DMS 273 (cell line): ENCODE data around the gene TRMT61A.
"Not testable (repeated sequence)": the region's sequence is repeated elsewhere in the genome, so short reads cannot be mapped to it uniquely, and the experiment has no call there.

Source experiments
- DNase-seq: peaks from one replicate; lab custom pipeline; 2025; ENCODE audit not compliant: unreplicated experiment; lab: John Stamatoyannopoulos, UW

Gene TRMT61A

DNA sequence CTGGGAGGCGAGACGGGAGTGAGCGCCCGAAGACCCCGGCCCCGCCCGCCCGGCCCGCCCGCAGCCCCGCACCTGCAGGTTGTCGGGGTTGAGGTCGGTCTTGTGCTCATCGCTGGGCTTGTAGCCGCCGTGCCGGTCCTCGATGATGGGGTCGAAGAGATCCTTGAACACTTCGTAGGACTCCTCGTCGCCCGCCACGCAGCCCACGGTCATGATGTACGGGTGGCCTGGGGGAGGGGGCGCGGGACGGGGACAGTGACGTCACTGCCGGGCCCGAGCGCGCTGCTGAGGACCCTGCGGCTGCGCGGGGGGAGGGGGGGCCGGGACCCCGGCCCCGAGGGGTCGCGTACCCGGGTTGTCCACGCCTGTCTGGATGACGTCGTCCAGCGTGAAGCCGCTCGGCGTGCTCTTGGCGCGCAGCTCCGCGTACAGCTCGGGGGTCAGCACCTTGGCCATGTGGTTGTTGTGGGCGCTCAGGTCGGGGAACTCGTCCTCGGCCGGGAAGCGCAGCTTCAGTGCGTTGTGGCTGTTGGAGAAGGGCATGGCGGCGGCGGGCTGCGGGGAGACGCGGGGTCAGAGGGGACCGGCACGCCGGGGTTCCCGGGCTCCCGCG is 6.9 kb upstream of the TRMT61A start:
- peak; percentile 73 for DNase-seq

DNA sequence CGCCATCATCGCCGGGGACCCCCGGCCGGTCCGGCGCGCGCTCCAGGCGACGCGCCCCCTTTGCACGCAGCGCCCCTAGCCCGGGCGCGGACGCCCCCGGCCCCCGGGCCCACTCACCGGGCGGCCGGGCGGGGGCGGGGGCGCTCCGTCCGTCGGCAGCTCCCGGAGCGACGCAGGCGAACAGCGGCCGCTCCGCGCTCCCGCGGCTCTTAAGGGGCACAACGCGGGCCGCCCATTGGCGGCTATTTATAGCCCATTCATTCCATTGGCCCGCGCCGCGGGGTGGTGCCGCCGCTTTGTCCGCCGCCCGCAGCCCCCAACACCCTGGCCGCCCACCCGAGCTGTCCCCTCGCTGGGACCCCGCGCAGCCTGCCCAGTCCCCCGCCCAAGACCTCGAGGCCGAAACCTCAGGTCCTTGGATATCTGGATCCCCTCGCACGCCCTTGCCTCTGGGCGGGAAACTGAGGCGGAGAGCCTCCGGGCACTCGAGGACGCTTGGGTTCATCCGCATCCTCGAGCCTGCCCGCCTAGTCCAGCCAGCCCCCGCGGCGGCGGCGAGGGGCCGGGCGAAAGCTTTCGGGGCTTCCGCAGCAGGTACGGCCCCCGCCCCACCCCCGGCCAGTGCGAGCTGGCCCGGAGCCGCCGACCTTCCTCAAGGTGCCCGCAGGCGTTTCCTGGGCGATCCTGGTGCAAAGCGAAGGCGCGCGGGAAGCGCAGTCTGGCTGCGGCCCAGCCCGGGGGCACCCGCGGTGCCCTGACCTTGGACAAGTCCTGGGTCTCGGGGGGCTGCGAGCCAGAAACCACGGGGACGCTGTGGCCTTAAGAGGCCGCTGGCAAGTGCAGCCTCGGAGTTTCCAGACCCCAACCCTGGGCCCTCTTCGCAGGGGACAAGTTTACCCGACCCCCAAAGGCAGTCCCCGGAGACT is 6.1 kb upstream of the TRMT61A start, which contains the start of gene CKB:
Gene CKB, minus strand, starts transcription at position 182 of the 926 bp plus-strand sequence. CDS start 337 bp downstream, outside the sequence.
- peak; percentile 94 for DNase-seq

DNA sequence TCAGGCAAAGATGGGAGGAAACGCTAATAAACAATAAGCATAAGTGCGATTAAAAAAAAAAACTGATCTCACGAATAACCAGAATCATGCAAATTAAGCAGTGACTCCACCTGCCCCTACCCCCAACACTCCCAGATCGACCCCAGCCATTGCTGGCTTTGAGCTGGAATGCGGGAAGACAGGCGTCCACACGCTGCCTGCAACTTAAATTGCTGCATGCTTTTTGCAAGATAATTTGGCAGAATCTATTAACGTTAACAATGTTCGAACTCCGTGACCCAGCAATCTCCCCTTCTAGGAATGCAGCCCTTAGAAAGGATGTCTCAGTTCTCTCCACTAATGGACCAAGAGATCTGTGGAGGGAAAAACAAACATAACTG is 5.4 kb upstream of the TRMT61A start:
- no peak for DNase-seq

DNA sequence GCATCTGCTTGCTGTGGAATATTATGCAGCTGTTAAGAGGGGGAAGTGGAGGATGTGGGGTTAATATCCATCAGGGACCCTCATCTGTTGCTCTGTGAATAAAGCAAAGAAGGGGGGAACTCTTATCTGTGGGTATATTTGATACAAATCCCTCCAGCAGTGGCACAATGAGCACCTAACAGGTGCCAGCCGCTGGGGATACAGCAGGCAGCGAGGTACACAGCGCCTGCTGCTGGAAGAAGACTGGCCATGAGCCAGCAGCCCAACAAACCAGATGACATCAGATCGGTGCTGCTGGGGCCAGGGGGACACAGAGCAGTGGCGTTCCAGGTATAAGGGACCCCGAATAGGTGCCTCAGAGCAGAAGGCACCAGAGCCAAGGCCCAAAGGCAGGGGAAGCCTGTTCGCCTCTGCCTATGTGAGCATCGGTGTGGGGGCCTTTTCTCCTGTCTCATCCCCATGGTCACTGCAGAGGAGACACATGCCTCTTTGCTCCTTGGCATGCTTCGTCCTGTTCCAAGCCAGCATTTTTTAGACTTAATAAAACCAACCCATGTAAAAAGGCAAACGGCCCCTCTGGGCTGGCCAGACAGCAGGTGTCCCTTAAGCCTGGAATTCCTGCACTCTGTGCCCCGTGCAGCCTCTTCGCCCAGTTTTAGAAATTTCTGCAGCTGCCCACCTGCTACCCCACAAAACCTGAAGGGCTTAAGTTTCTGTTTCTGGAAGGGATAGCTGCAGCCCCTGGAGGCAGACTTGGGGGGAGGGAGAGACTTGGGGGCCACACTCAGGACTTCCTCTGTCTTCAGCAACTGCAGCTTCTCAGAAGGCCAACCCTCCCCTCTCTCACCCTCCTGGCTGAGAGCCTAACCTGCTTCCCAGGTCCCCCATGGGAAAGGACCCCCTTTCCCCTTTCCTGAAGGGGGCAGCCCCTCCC is 4.7 kb upstream of the TRMT61A start:
- DNase-seq, result peak; percentile 32

DNA sequence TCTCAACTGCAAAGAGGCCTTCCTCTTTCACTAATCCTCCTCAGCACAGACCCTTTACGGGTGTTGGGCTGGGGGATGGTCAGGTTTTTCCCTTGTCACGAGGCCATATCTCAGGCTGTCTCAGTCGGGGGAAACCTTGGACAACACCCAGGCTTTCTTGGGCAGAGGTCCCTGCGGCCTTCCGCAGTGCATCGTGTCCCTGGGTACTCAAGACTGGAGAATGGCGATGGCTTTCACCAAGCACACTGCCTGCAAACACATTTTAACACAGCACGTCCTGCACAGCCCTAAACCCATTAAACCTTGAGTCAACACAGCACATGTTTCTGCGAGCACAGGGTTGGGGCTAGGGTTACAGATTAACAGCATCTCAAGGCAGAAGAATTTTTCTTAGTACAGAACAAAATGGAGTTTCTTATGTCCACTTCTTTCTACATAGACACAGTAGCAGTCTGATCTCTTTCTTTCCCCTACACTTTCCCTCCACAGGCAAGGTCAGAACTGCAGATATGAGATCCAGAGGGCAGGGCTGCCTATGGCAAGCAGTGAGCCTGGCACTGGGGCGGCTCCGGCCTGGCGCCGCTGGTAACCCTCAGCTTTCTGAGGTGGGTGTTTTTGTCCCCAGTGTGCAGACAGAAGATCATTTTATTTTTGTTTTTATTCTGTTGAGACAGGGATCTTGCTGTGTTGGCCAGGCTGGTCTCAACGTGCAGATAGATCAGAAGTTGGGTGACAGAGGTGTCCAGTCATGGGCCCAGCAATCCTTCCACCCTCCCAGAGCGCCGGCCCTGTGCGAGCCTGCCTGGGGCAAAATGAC is 3.4 kb upstream of the TRMT61A start:
- DNase-seq, result not testable (repeated sequence)

DNA sequence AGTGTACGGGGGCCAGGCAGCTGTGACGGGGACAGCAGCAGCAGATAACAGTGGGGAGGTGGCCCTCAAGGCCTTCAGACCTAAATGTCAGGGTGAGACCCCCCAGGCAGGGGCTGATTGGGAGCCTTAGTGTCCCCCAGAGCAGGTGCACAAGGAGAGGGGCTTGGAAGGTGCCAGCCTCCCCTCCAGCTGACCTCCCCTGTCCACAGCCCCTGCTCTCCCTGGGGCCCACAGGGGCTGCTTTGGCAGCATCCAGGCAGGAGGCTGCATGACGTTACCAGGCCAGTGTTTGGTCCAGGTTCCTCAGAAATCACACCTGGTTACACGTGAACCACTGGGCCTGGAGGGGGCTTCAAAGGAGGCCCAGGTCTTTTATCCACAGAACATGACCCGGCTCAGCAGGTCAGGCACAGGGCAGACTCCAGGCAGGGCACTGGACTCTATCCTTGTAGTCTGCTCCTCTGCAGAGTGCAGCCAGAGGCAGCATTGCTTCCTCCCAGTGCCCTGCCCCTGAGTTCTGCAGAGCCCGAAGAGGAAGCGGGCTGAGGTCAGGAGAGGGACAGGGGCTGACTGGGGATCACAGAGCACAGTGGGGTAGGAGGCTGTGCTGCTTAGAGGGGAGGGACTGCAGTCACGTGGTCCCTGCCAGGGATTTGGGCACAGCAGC is 2.6 kb upstream of the TRMT61A start:
- no peak for DNase-seq

DNA sequence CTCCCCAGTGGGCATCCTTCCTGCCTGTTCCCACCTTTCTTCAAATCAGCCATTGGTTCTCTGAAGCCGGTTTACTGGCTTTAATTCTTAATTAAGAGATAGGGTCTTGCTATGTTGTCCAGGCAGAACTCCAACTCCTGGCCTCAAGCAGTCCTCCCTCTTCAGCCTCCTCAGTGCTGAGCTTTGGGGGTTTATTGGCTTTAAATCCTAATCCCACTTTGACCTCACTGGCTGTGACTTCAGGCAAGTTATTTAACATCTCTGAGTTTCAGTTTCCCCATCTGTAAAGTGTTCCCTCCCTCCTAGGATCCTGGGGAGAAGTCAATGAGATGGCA is 2.1 kb upstream of the TRMT61A start:
- no peak for DNase-seq

DNA sequence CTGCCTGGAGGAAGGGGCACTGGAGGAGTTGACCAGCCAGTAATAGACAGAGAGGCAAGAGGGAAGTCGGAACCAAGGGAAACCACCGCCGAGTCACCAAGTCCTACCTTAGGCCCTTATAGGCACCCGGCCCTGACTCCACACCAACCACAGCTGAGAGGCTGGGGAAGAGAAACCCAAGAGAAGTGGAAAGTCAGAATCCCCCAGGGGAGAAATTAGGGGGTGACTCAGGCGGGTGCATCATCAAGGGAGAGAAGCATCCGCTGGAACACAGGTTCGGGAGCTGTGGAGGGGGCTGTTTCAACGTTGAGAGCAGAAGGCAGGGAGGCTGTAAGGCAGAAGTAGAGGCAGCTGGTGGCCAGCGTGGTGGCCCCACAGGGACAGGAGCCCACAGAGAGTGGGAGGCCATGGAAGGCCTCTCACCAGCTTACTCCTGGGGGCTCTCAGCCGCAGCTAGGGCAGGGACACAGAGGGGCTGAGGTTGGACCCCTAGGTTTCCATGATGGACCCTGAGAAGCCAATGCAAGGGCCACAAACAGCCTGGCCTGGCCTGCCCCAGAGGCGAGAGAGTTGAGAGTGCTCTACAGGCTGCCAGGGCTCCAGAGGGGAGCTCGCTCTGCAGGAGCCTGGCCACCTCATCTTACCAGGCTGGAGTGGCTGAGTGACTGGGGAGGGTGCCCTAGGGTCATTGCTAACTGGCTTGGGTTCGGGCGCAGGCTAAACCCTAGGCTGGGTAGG is 1.4 kb upstream of the TRMT61A start:
- DNase-seq, result peak; percentile 57

DNA sequence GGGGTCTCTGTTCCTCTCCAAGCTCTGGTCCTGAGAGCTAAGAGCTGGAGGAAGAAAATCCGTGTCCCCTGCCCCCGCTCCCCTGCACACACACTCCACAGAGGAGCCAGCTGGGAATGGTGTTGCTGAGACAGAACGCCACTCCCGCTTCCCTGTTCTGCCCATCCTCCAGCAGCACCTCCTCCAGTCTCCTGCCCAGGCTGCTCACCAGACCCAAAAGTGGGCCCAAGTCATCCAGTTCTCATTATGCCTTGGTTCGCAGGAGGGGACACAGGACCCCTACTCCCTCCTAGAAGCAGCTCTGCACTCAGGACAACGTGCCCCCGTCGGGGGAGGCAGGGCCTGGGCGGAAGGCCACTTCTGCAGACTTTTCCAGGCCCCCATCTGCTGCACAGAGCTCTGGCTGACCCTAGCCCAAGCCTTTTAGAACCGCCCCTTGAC is 830 bp upstream of the TRMT61A start:
- peak; percentile 77 for DNase-seq

DNA sequence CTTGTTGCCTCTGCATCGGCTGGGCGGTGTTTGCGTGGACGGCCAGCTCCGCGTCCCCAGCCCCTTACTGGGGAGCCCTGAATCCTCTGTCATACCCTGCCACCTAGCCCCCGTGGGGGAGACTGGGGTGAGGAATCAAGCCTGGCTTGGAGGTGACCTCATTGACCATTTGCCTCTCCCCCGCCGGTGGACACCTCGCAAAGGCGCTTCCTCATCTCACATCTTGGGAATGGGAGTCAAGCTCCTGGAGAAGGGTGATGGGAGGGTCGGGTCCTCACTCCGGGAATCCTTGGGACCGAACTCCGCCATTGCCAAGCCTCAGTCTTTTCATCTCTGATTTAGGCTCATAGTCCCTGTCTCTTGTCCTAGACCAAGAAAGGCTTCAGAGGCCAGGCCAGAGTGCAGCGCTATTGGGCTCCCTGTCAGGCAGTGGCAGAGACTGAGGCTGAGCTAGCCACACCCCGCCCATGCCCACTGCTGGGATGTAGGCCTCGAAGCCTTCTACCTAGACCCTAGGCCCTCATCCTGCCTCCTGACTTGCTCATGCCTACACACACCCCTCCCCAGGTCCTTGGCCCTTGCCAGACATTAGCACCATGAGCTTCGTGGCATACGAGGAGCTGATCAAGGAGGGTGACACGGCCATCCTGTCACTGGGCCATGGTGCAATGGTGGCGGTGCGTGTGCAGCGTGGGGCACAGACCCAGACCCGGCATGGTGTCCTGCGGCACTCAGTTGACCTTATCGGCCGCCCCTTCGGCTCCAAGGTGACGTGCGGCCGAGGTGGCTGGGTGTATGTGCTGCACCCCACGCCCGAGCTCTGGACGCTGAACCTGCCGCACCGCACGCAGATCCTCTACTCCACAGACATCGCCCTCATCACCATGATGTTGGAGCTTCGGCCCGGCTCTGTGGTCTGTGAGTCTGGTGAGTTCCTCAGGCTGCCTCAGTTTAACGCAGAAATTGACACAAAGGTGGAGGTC is 678 bp downstream of the TRMT61A start:
- no peak for DNase-seq

DNA sequence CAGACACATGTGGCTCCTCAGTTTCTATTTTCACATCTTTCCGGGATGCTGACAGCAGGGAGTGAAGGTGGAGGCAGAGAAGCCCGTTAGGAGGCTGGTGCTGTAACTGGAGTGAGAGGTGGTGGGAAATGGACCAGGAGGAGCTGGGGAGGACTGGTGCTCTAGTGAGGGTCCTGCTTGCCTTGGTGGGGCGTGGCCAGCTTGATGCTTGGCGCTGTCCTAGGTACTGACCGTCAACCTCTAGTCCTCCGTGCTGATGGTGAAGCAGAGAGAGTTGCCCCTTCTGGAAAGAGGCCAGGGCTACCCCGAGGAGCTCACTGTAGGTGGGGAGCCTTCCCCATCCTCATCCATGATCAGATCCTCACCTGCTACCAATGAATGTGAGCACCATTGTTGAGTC is 1.4 kb downstream of the TRMT61A start:
- DNase-seq, result no peak

DNA sequence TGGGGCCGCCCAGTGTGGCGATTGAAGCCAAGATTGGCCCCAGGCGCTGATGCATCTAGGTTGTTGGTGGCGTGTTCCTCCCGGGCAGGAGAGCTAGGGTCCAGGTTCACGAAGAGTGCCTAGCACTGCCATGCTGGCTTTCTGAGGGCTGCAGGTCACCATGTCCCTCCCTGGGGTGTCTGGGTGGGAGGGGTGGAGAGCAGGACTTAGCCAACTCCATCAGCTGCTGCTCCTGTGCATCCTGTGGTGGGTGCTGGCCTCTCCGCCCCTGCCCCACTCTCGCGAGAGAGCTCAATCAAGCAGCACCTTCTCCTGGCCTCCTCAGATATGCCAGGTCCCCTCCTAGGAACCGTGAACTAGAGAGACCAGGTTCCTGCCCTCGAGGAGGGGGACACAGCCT is 1.8 kb downstream of the TRMT61A start:
- DNase-seq, result no peak

DNA sequence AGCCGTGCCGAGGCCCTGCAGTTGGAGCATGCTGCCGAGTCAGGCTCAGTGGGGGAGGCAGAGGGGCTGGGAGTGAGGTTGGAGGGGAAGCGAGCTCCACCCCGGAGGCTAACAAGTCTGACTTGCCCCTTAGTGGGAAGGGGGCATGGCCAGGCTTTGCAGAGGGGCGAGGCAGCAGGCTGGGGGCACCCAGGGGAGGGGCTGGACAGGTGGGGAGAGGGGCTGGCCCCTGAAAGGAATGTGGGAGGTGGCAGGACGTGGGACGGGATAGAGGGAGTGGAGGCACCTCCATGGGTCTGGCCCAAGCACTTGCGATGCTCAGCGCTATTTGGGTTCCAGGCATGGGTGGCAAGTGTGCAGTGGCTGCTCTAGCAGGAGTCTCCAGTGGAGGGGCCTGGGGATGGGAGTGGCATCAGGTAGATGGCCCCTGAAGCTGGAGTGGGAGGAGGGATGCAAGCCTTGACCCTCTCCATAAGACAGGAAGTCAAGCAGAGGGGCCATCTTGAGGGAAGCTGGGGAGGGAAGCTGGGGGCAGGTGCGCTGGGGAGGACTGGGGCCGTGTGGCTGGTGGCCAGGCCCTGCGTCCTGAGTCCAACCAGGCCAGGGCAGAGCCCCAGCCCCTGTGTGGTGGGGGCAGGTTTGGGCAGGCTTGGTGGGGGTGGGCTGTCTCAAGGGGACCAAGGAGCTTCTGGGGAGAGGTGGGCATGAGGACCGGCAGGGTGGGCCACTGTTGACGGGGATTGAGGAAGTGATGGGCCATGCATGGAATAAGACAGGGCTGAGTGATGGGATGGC is 2.6 kb downstream of the TRMT61A start:
- DNase-seq, result no peak

DNA sequence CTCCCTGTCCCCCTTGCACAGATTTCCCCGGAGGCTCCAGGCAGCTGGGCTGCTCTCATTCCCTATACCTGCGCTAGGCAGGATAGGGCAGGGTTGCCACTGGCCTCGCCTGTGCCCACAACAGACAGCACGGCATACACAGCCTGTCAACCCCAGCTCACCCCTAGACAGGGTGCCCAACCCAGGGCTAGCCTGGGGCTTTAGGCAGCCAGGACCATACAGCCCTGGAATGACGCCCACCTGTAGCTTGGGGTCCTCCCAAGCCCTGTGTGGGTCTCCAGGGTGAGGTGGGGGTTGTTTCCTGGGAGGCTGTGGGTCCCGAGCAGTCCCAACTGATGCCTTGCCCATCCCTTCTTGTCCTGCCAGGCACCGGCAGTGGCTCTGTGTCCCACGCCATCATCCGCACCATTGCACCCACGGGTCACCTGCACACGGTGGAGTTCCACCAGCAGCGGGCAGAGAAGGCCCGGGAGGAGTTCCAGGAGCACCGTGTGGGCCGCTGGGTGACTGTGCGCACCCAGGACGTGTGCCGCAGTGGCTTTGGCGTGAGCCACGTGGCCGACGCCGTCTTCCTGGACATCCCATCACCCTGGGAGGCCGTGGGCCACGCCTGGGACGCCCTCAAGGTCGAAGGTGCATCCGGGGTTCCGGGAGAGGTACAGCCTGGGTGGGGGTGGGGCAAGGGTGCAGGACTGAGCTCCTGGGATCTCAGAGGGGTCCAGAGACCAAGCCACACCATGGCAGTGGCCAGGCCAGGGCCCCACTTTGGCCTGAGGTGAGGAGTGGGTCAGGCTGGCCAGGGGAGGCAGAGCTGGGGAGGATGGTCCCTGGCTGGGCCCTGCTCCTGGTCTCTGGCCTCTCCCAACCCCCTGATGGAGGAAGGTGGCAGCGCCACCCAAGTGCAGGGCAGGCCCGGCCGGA is 3.5 kb downstream of the TRMT61A start:
- no peak for DNase-seq

DNA sequence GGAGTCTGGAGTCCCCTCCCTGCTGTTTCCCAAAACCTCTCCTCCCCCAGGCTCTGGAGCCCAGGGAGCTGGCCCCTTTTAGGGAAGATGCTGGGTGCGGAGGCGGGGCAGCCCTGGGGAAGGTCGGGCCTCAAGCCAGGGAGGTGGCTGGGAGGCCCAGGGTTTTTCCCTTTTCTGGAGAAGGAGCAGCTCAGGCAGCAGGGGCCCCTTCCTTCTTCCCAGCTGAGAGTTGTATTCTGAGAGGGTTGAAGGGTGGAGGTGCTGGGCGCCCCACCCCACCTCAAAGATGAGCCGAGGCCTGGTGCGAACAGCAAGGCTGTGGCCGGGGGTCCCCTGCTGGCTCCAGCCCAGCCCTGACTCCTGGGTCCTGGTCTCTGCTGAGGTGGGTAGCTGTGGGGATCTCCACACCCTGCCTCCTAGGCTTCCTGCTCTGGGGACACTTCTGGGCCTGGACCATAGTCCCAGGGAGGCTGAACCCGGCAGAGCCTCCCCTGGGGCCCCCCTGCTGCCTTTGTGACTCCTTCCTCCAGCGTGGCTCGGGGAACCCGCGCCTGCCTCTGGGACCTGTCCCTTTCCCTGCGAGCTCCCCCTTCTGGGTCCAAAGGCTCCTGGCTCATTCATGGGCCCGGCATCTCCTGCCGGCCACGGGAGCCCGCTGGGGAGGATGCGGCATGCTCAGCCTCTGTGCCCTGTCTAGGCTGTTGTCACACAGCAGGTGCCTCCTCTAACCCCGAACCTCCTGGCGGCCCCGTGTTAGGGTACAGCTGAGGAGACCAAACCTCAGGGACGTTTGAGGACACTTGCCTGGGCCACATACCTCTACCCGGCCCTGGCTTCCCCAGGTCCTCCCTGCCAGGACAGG is 4.4 kb downstream of the TRMT61A start:
- no peak for DNase-seq
